SK-N-SH treated with all-trans-retinoic acid at 6 μM for 48 hours (cell line): Measurements from ENCODE around the gene STOML2.

Source experiments
- ATAC-seq: fragments of 200-7000 bp; cut with Tn5 transposase; 3 replicates; pipeline ENCODE4 v1.9.1; 2020; ENCODE audit warnings: mild to moderate bottlenecking, moderate library complexity
- ARNTL ChIP-seq: fragments of 450-650 bp; formaldehyde crosslinking; IDR thresholded peaks from 2 replicates; pipeline ENCODE4 v1.5.0; 2020; ENCODE audit warnings: low read depth, mild to moderate bottlenecking, moderate library complexity, borderline replicate concordance
- BACH2 ChIP-seq: fragments of 250-450 bp; sonication (Bioruptor Pico); IDR thresholded peaks from 2 replicates; pipeline ENCODE4 v1.9.0; 2021; ENCODE audit warnings: mild to moderate bottlenecking, borderline replicate concordance
- CREB5 ChIP-seq: fragments of 250-450 bp; sonication (Bioruptor Pico); IDR thresholded peaks from 2 replicates; pipeline ENCODE4 v1.5.1; 2020; ENCODE audit warnings: low read depth, mild to moderate bottlenecking, moderate library complexity
- CSDC2 ChIP-seq: fragments of 250-450 bp; sonication (Bioruptor Pico); IDR thresholded peaks from 2 replicates; pipeline ENCODE4 v1.5.0; 2020; ENCODE audit warnings: mild to moderate bottlenecking, moderate library complexity
- ESRRG ChIP-seq: fragments of 250-450 bp; sonication (Bioruptor Pico); IDR thresholded peaks from 2 replicates; pipeline ENCODE4 v1.6.1; 2021; ENCODE audit warnings: mild to moderate bottlenecking
- GLIS3 ChIP-seq: fragments of 250-450 bp; sonication (Bioruptor Pico); IDR thresholded peaks from 2 replicates; pipeline ENCODE4 v1.5.0; 2020; ENCODE audit warnings: mild to moderate bottlenecking, moderate library complexity
- ISL1 ChIP-seq: fragments of 250-450 bp; sonication (Bioruptor Pico); IDR thresholded peaks from 2 replicates; pipeline ENCODE4 v2.1.2; 2022; ENCODE audit warnings: mild to moderate bottlenecking, moderate library complexity
- OSR1 ChIP-seq: fragments of 250-450 bp; sonication (Bioruptor Pico); IDR thresholded peaks from 2 replicates; pipeline ENCODE4 v1.8.0; 2022; ENCODE audit warnings: moderate library complexity, mild to moderate bottlenecking, inconsistent platforms
- POU6F1 ChIP-seq: fragments of 250-450 bp; sonication (Bioruptor Pico); IDR thresholded peaks from 2 replicates; pipeline ENCODE4 v1.8.0; 2021; ENCODE audit warnings: low read depth, mild to moderate bottlenecking, moderate library complexity, borderline replicate concordance
- PPARA ChIP-seq: fragments of 250-450 bp; sonication (Bioruptor Pico); IDR thresholded peaks from 2 replicates; pipeline ENCODE4 v1.5.0; 2020; ENCODE audit warnings: mild to moderate bottlenecking, borderline replicate concordance
- RARB ChIP-seq: fragments of 250-450 bp; sonication (Bioruptor Pico); IDR thresholded peaks from 2 replicates; pipeline ENCODE4 v1.8.0; 2021; ENCODE audit warnings: mild to moderate bottlenecking, moderate library complexity
- SNAI2 ChIP-seq: fragments of 250-450 bp; sonication (Bioruptor Pico); IDR thresholded peaks from 2 replicates; pipeline ENCODE4 v1.5.0; 2020; ENCODE audit warnings: mild to moderate bottlenecking, moderate library complexity
- TOX ChIP-seq: fragments of 250-450 bp; sonication (Bioruptor Pico); IDR thresholded peaks from 2 replicates; pipeline ENCODE4 v1.8.0; 2021; ENCODE audit warnings: mild to moderate bottlenecking, moderate library complexity, borderline replicate concordance
- ZC3H10 ChIP-seq: fragments of 250-450 bp; sonication (Bioruptor Pico); IDR thresholded peaks from 2 replicates; pipeline ENCODE4 v1.5.1; 2021; ENCODE audit warnings: mild to moderate bottlenecking, moderate library complexity
- ZFP3 ChIP-seq: fragments of 250-450 bp; sonication (Bioruptor Pico); IDR thresholded peaks from 2 replicates; pipeline ENCODE4 v1.5.0; 2020; ENCODE audit warnings: mild to moderate bottlenecking, moderate library complexity
- ZFP30 ChIP-seq: fragments of 450-650 bp; formaldehyde crosslinking; IDR thresholded peaks from 2 replicates; pipeline ENCODE4 v1.5.0; 2022; ENCODE audit warnings: mild to moderate bottlenecking, moderate library complexity
- ZNF70 ChIP-seq: fragments of 450-650 bp; formaldehyde crosslinking; IDR thresholded peaks from 2 replicates; pipeline ENCODE4 v1.5.0; 2020; ENCODE audit warnings: mild to moderate bottlenecking, moderate library complexity
- ZNF8 ChIP-seq: fragments of 450-650 bp; formaldehyde crosslinking; IDR thresholded peaks from 2 replicates; pipeline ENCODE4 v1.5.0; 2020; ENCODE audit warnings: mild to moderate bottlenecking, moderate library complexity
- TF ChIP-seq, protein P1 (sequence below): fragments of 250-450 bp; sonication (Bioruptor Pico); IDR thresholded peaks from 2 replicates; pipeline ENCODE4 v1.5.0; 2020; ENCODE audit warnings: mild to moderate bottlenecking, moderate library complexity
- TF ChIP-seq, protein P2 (sequence below): fragments of 250-450 bp; sonication (Bioruptor Pico); IDR thresholded peaks from 2 replicates; pipeline ENCODE4 v1.8.0; 2020; ENCODE audit warnings: mild to moderate bottlenecking, moderate library complexity, borderline replicate concordance

The STOML2 gene

DNA sequence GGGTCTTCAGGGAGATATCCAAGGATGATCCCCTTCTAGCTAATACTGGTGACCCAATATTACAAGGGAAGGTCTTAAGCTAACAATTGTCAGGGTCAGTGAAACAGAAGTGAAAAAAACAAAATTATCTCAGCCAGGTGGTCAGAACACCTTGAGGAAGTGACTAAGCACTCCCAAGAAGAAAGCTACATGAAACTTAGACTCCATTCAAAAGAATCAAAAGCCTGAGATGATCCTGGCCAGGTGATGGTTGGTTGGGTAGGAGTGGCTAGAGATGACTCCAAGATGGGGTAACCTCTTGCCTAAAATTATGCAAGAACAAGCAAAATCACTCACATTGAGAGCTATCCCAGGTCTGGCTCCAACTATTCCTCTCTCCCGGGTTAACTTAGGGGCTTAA, 35.9 kb downstream of the STOML2 start:
- ATAC-seq: no peak
- TF ChIP-seq POU6F1 (CRISPR knock-in tag) (no peak), ARNTL (CRISPR knock-in tag) (no peak), OSR1 (CRISPR knock-in tag) (no peak), PPARA (CRISPR knock-in tag) (no peak), GLIS3 (no peak), ZNF70 (CRISPR knock-in tag) (no peak), BACH2 (CRISPR knock-in tag) (no peak), ESRRG (CRISPR knock-in tag) (no peak)
- TF ChIP-seq, protein P1, sequence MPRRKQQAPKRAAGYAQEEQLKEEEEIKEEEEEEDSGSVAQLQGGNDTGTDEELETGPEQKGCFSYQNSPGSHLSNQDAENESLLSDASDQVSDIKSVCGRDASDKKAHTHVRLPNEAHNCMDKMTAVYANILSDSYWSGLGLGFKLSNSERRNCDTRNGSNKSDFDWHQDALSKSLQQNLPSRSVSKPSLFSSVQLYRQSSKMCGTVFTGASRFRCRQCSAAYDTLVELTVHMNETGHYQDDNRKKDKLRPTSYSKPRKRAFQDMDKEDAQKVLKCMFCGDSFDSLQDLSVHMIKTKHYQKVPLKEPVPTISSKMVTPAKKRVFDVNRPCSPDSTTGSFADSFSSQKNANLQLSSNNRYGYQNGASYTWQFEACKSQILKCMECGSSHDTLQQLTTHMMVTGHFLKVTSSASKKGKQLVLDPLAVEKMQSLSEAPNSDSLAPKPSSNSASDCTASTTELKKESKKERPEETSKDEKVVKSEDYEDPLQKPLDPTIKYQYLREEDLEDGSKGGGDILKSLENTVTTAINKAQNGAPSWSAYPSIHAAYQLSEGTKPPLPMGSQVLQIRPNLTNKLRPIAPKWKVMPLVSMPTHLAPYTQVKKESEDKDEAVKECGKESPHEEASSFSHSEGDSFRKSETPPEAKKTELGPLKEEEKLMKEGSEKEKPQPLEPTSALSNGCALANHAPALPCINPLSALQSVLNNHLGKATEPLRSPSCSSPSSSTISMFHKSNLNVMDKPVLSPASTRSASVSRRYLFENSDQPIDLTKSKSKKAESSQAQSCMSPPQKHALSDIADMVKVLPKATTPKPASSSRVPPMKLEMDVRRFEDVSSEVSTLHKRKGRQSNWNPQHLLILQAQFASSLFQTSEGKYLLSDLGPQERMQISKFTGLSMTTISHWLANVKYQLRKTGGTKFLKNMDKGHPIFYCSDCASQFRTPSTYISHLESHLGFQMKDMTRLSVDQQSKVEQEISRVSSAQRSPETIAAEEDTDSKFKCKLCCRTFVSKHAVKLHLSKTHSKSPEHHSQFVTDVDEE: no peak
- TF ChIP-seq, all 23 proteins: peak for 0

GRCh38 chr9:35060548-35061207, 42.3 kb downstream of the STOML2 start:
- TF ChIP-seq ISL1 (no peak), GLIS3 (no peak), POU6F1 (CRISPR knock-in tag) (no peak)
- TF ChIP-seq, all 23 proteins: peak for 0
- no peak for ATAC-seq

DNA sequence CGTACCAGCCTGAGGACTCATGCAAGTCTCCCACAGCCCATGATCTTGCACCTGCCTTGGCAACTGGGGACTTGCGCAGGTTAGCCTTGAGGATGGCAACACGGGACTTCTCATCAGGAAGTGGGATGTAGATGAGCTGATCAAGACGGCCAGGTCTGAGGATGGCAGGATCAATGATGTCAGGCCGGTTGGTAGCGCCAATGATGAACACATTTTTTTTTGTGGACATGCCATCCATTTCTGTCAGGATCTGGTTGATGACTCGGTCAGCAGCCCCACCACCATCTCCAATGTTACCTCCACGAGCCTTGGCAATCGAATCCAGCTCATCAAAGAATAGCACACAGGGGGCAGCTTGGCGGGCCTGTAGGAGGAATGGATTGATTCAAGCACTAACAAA, 43.5 kb downstream of the STOML2 start:
- no peak for ATAC-seq
- no peak for TF ChIP-seq ESRRG (CRISPR knock-in tag)
- TF ChIP-seq RARB (CRISPR knock-in tag): no peak
- TF ChIP-seq TOX (CRISPR knock-in tag): no peak
- TF ChIP-seq POU6F1 (CRISPR knock-in tag): no peak
- no peak for TF ChIP-seq SNAI2 (CRISPR knock-in tag)
- no peak for TF ChIP-seq ZFP3 (CRISPR knock-in tag)
- TF ChIP-seq BACH2 (CRISPR knock-in tag): no peak
- no peak for TF ChIP-seq PPARA (CRISPR knock-in tag)
- no peak for TF ChIP-seq CSDC2 (CRISPR knock-in tag)
- TF ChIP-seq ZC3H10 (CRISPR knock-in tag): no peak
- TF ChIP-seq ZFP30 (CRISPR knock-in tag): no peak
- no peak for TF ChIP-seq ZNF8
- TF ChIP-seq CREB5 (CRISPR knock-in tag): no peak

DNA sequence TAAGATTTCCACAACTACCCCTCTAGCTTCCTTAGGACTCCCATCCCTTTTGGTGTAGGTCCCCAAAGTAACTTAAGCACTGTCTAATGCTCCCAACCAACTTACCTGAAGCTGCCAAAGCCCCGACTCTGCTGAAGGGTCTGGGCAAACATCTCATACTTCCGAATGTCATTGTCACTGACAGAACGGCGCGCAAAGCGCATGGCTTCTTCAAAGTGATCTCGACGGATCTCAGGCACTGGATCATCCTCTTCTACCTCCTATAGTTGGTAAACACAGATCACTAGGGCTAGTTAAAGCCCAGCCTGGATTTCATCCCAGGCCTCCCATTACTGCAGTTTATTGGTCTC, 45.7 kb downstream of the STOML2 start:
- TF ChIP-seq, protein P2, sequence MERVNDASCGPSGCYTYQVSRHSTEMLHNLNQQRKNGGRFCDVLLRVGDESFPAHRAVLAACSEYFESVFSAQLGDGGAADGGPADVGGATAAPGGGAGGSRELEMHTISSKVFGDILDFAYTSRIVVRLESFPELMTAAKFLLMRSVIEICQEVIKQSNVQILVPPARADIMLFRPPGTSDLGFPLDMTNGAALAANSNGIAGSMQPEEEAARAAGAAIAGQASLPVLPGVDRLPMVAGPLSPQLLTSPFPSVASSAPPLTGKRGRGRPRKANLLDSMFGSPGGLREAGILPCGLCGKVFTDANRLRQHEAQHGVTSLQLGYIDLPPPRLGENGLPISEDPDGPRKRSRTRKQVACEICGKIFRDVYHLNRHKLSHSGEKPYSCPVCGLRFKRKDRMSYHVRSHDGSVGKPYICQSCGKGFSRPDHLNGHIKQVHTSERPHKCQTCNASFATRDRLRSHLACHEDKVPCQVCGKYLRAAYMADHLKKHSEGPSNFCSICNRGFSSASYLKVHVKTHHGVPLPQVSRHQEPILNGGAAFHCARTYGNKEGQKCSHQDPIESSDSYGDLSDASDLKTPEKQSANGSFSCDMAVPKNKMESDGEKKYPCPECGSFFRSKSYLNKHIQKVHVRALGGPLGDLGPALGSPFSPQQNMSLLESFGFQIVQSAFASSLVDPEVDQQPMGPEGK: no peak
- TF ChIP-seq SNAI2 (CRISPR knock-in tag) (no peak), ZNF8 (no peak), ESRRG (CRISPR knock-in tag) (no peak), ZC3H10 (CRISPR knock-in tag) (no peak), ZFP3 (CRISPR knock-in tag) (no peak)
- ATAC-seq: no peak
